GM19438 (cell line): ENCODE results near the gene FOXO6.
"Not testable (repeated sequence)": the region's sequence is repeated elsewhere in the genome, so short reads cannot be mapped to it uniquely, and the experiment has no call there.

Experiments
- ATAC-seq: cut with Tn5 transposase; IDR thresholded peaks from one replicate; pipeline ENCODE4 v1.9.1; 2021; ENCODE audit warnings: low read depth; ENCODE audit not compliant: unreplicated experiment

The FOXO6 gene

DNA sequence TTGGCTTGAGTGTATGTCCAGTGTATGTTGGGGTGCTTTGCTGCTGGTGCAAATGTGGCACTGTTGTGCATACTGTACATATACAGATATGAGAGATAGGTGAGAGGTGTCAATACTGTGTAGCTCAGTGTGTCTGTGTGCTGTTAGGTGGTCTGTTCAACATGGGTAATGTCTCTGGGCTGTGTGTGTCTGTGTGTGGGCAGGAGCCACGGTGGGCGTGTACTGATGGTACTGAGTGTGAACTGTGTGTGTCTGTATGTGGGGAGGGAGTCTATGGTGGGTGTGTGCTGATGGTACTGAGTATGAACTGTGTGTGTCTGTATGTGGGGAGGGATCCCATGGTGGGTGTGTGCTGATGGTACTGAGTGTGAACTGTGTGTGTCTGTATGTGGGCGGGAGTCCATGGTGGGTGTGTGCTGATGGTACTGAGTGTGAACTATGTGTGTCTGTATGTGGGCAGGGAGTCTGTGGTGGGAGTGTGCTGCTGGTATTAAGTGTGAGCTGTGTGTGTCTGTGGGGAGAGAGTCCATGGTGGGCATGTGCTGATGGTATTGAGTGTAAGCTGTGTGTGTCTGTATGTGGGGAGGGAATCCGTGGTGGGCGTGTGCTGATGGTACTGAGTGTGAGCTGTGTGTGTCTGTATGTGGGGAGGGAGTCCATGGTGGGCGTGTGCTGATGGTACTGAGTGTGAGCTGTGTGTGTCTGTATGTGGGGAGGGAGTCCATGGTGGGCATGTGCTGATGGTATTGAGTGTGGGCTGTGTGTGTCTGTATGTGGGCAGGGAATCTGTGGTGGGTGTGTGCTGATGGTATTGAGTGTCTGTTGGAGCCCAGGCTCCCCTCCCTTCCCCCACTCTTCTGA, 32.2 kb upstream of the FOXO6 start:
- no peak for ATAC-seq

GRCh38 chr1:41329662-41330587, 31.3 kb upstream of the FOXO6 start:
- no peak for ATAC-seq

- ATAC-seq = no peak
Measured at GRCh38 chr1:41330588-41331545, 30.4 kb upstream of the FOXO6 start.

DNA sequence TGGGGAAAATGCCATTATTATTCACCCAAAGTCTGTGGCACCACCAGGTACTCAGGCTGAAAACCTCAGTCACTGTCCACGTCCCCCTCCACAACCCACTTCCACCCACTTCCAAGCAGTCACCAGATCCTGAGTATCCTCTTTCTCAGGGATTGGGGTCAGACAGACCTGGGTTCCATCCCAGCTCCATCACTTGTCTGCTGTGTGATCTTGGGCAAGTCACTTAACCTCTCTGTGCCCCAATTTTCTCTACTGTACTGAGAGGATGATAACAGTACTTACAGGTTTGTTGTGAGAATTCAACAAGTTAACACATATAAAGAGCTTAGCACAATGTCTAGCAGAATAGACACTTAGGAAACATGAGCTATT, 29.7 kb upstream of the FOXO6 start:
- no peak for ATAC-seq

DNA sequence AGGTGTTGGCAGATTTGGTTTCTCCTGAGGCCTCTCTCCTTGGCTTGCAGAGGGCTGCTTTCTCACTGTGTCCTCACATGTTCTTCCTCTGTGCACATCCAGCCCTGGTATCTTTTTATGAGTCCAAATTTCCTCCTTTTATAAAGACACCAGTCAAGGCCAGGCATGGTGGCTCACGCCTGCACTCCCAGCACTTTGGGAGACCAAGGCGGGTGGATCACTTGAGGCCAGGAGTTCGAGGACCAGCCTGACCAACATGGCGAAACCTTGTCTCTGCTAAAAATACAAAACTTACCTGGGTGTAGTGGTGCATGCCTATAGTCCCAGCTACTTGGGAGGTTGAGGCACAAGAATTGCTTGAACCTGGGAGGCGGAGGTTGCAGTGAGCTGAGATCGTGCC, 29.1 kb upstream of the FOXO6 start:
- ATAC-seq = not testable (repeated sequence)

- no peak for ATAC-seq
Measured at GRCh38 chr1:41333146-41333784, 28.0 kb upstream of the FOXO6 start.

GRCh38 chr1:41338820-41339219, 22.4 kb upstream of the FOXO6 start:
- ATAC-seq = no peak

GRCh38 chr1:41340655-41341364, 20.4 kb upstream of the FOXO6 start:
- ATAC-seq = no peak

- no peak for ATAC-seq
Measured at GRCh38 chr1:41341365-41341683, 19.9 kb upstream of the FOXO6 start.

DNA sequence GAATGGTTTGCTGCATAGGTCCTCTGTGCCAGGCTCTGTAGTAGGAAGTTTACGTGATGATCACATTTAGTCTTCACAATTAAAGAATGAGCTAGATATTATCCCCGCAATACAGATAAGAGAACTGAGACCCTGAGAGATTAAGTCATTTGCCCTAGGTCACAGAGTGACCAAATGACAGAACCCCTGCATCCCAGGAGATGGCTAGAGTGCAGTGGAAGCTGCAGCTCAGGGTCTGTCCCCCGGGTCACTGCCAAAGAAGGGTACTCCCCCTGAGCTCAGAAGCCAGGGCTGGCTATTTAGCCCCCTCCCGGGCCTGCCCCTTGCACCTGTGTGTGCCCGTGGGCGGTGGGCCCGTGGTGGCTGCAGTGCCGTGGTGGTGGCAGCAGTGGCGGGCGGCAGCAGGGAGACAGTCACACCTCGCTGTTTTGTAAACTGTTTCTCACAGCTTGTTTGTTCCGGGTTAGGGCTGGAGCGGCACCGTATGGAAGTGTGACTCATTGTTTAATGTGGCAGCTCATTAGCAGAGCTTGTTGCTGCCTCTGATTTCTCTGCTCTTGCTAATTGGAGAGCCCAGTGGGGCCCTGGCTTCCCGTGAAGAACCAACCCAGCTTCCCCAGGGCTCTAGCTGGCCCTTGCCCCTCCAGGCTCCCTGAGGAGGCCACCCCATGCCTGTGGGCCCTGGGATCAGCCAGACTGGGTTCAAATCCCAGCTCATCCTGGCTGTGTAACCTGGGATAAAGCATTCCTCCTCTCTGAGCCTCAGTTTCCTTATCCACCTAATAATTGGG, 19.3 kb upstream of the FOXO6 start:
- no peak for ATAC-seq

DNA sequence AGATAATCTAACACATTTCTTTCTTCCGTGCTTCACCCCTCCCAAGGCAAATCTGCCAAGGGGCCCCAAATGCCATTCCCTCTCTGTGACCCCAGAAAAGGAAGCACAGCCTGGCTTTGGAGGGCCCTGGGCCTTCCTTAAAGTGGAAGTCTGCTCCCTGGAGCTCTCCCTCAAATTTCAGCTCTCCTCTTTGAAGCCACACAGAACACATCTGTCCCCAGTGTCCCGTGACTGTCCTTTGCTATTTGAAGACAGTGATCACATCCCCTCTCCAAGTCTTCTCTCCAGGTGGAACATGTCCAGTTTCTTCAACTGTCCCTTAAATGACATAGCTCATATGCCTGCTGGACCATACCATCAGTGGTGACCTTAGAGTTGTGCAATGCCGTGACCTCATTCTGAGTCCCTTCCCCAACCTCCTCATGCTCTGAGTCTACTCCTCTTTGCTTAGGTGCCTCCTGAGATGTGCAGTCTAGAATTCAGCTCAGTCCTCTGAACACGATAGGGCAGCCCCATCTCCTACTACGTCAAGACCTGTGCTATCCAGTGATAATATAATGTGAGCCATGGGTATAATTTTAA, 18.4 kb upstream of the FOXO6 start:
- ATAC-seq = no peak

GRCh38 chr1:41343790-41344699, 17.2 kb upstream of the FOXO6 start:
- no peak for ATAC-seq

- no peak for ATAC-seq
Measured at GRCh38 chr1:41344708-41345159, 16.5 kb upstream of the FOXO6 start.

GRCh38 chr1:41345434-41346075, 15.7 kb upstream of the FOXO6 start:
- ATAC-seq = no peak

DNA sequence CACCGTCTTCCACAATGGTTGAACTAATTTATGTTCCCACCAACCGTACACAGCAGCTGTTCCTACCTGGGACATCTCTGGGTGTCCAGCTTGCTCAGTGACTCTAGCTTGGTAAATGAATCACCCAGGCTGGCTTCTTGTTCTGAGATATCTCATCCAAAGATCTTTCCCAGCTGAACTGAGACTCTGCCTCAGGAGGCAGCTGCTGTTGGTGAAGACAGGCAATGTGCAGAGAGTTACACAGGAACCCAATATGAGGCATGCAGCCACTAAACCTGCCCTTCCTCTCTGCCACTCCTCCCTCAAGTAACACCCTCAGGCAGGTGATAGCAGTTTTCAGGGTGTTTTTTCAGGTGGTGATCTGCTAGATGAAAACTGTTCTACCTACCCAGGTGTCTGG, 14.0 kb upstream of the FOXO6 start:
- ATAC-seq = no peak

DNA sequence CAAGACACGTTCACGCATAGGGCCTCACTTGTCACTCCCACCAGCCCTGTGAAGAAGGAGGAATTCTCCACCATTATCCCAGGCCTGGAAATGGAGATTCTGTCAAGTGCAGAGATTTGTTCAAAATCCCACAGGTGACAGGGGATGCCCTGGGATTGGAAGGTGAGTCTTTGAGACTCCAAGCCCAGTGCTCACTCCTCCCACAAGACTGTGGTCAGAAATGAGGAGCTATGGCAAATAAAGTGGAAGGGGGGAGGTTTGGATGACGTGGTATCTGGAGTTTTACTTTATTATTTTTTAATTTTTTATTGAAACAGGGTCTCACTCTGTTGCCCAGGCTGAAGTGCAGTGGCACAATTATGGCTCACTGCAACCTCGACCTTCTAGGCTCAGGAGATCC, 12.8 kb upstream of the FOXO6 start:
- ATAC-seq = no peak
